H1 (cell line): ENCODE results near the gene COL17A1.

Experiments used
- CHD2 ChIP-seq: IDR thresholded peaks from 2 replicates; pipeline ENCODE4 v1.6.1; 2012; ENCODE audit warnings: low read length, improper control_type of control experiment
- CREB1 ChIP-seq: IDR thresholded peaks from 2 replicates; pipeline ENCODE4 v1.6.1; 2012; ENCODE audit warnings: inconsistent platforms
- CTCF ChIP-seq, 3 experiments: IDR thresholded peaks; 1 replicate in 2 of 3; 2 replicates in 1 of 3; pipeline versions ENCODE4 v1.5.1 to v1.6.1; 2011; ENCODE audit warnings: low read length in 3 of 3, mild to moderate bottlenecking in 3 of 3, inconsistent platforms in 2 of 3, low read depth in 1 of 3, moderate library complexity in 1 of 3; ENCODE audit not compliant: insufficient read depth in 1 of 3; ENCODE audit errors: control extremely low read depth in 1 of 3
- EZH2 ChIP-seq: fragments of 200-600 bp; sonication (generic); IDR thresholded peaks from 2 replicates; pipeline ENCODE4 v1.7.1; 2012; ENCODE audit warnings: low read depth, mild to moderate bottlenecking, moderate library complexity, low read length, inconsistent platforms; ENCODE audit not compliant: severe bottlenecking
- JUN ChIP-seq: IDR thresholded peaks from 2 replicates; pipeline ENCODE4 v1.6.1; 2011; ENCODE audit warnings: low read depth, mild to moderate bottlenecking, improper control_type of control experiment, low read length
- KDM1A ChIP-seq: fragments of 200-600, 300-600 bp; sonication (generic); IDR thresholded peaks from 2 replicates; pipeline ENCODE4 v1.7.1; 2016; ENCODE audit warnings: mild to moderate bottlenecking, low read length, borderline replicate concordance
- POLR2A ChIP-seq, 2 experiments: IDR thresholded peaks; 1 replicate in 1 of 2; 2 replicates in 1 of 2; pipeline ENCODE4 v1.6.1; 2011; ENCODE audit warnings: low read depth in 2 of 2, low read length in 2 of 2, mild to moderate bottlenecking in 2 of 2; ENCODE audit errors: control extremely low read depth in 1 of 2
- POLR2AphosphoS5 ChIP-seq: IDR thresholded peaks from 2 replicates; pipeline ENCODE4 v1.6.1; 2011; ENCODE audit warnings: low read depth, low read length
- TAF1 ChIP-seq: IDR thresholded peaks from 2 replicates; pipeline ENCODE4 v1.6.1; 2011; ENCODE audit warnings: mild to moderate bottlenecking, low read depth, low read length
- YY1 ChIP-seq: IDR thresholded peaks from 2 replicates; pipeline ENCODE4 v1.6.1; 2011; ENCODE audit warnings: low read depth, mild to moderate bottlenecking, low read length

- TF ChIP-seq KDM1A (no peak), POLR2A (IDR thresholded peaks at IDR 0.05; ENCODE audit: control extremely low read depth in 1 of 2, low read depth in 2 of 2, low read length in 2 of 2) (no peak), YY1 (no peak), CREB1 (no peak), CTCF (IDR thresholded peaks at IDR 0.05; ENCODE audit: control extremely low read depth in 1 of 3, insufficient read depth in 1 of 3, low read depth in 1 of 3, low read length in 3 of 3) (no peak), POLR2AphosphoS5 (no peak), EZH2 (no peak), JUN (no peak), TAF1 (no peak), CHD2 (no peak)
These were observed 95.6 kb downstream of the COL17A1 start for GRCh38 chr10:103990121-103990520.
